B cell (primary cell): ENCODE measurements around the gene RTN4RL1. TPM values are rescaled to one million over a fixed set of nuclear protein-coding genes. Genes with fewer than 3 reads are reported as not detected.

Experiments used
- ATAC-seq: fragments of 200-7000 bp; cut with Tn5 transposase; one replicate; pipeline ENCODE4 v1.10.0; 2021; ENCODE audit warnings: low read depth, mild to moderate bottlenecking, moderate number of reproducible peaks, moderate library complexity
- CTCF ChIA-PET: fragments of 350-600 bp; sonication (Branson Sonifier 250); formaldehyde crosslinking; loops from one replicate; lab custom pipeline; 2021; ENCODE audit warnings: antibody characterized with exemption, inconsistent platforms; lab: Charles Lee
- POLR2A ChIA-PET: fragments of 350-600 bp; sonication (Branson Sonifier 250); formaldehyde crosslinking; loops from one replicate; lab custom pipeline; 2021; ENCODE audit warnings: antibody characterized with exemption; lab: Charles Lee
- DNase-seq: peaks from one replicate; pipeline ENCODE4 v3.0.0; 2013
- H2AFZ ChIP-seq: 2 replicates; pipeline ENCODE4 v1.6.1; 2012; ENCODE audit warnings: mild to moderate bottlenecking, low read depth, low read length; ENCODE audit not compliant: insufficient read depth, poor library complexity, severe bottlenecking
- H3K27ac ChIP-seq, 2 donors: 1 replicate in 1 of 2; 2 replicates in 1 of 2; pipeline ENCODE4 v1.5.1; 2012 to 2013; ENCODE audit warnings: low read length in 2 of 2, mild to moderate bottlenecking in 2 of 2, moderate library complexity in 1 of 2
- H3K27me3 ChIP-seq, 4 experiments: fragments of 200-600 bp in 1 of 4; sonication (generic) in 1 of 4; replicated peaks in 1 of 4; 1 replicate in 2 of 4; 2 replicates in 2 of 4; pipeline versions ENCODE4 v1.6.1 to v1.7.0; 2013 to 2016; ENCODE audit warnings: low read length in 3 of 4, mild to moderate bottlenecking in 2 of 4, mixed read lengths in 1 of 4, moderate library complexity in 1 of 4; ENCODE audit not compliant: insufficient read depth in 4 of 4, control insufficient read depth in 3 of 4; ENCODE audit errors: control extremely low read depth in 1 of 4
- H3K36me3 ChIP-seq, 2 experiments: replicated peaks in 1 of 2; 1 replicate in 1 of 2; 2 replicates in 1 of 2; pipeline versions ENCODE4 v1.6.1 to v1.7.1; 2013; ENCODE audit warnings: low read length in 1 of 2; ENCODE audit not compliant: insufficient read depth in 2 of 2, control insufficient read depth in 1 of 2; ENCODE audit errors: control extremely low read depth in 1 of 2, extremely low read depth in 1 of 2
- H3K4me1 ChIP-seq, 2 donors: fragments of 200-600 bp in 1 of 2; sonication (generic) in 1 of 2; 1 replicate in 1 of 2; 2 replicates in 1 of 2; pipeline versions ENCODE4 v1.5.1 to v1.6.1; 2013 to 2017; ENCODE audit warnings: low read length in 2 of 2; ENCODE audit not compliant: control insufficient read depth in 2 of 2, insufficient read depth in 2 of 2
- H3K4me2 ChIP-seq: replicated peaks from 2 replicates; pipeline ENCODE3; 2012; ENCODE audit warnings: mild to moderate bottlenecking, low read depth, low read length; ENCODE audit not compliant: poor library complexity, severe bottlenecking
- H3K4me3 ChIP-seq, 5 experiments: fragments of 200-600 bp in 1 of 5; sonication (generic) in 1 of 5; 1 replicate in 3 of 5; 2 replicates in 2 of 5; pipeline versions ENCODE4 v1.5.1 to v1.7.0; 2011 to 2016; ENCODE audit warnings: low read length in 4 of 5, mild to moderate bottlenecking in 4 of 5, low read depth in 2 of 5, control low read depth in 1 of 5, moderate library complexity in 1 of 5; ENCODE audit not compliant: insufficient read depth in 1 of 5; ENCODE audit errors: control extremely low read depth in 1 of 5, extremely low read depth in 1 of 5
- H3K79me2 ChIP-seq: fragments of 200-600 bp; sonication (generic); one replicate; pipeline ENCODE4 v1.6.0; 2016; ENCODE audit warnings: low read length; ENCODE audit not compliant: control insufficient read depth, insufficient read depth
- H3K9ac ChIP-seq: fragments of 200-600 bp; sonication (generic); 2 replicates; pipeline ENCODE4 v1.6.1; 2017; ENCODE audit warnings: mild to moderate bottlenecking, low read length, moderate library complexity
- H3K9me3 ChIP-seq, 3 donors: one replicate each; pipeline versions ENCODE4 v1.6.1 to v1.7.1; 2013; ENCODE audit warnings: low read length in 2 of 3; ENCODE audit not compliant: control insufficient read depth in 2 of 3, insufficient read depth in 1 of 3; ENCODE audit errors: control extremely low read depth in 1 of 3
- H4K20me1 ChIP-seq: 2 replicates; pipeline ENCODE4 v1.6.0; 2012; ENCODE audit warnings: mild to moderate bottlenecking, low read length; ENCODE audit not compliant: insufficient read depth, control insufficient read depth, poor library complexity, severe bottlenecking
- H3K27ac Mint-ChIP-seq: one replicate; pipeline ENCODE4 v1.8.0; 2021; ENCODE audit warnings: mixed read lengths
- H3K27me3 Mint-ChIP-seq: one replicate; pipeline ENCODE4 v1.8.0; 2021; ENCODE audit warnings: mixed read lengths
- H3K4me1 Mint-ChIP-seq: one replicate; pipeline ENCODE4 v1.8.0; 2021; ENCODE audit warnings: mixed read lengths
- H3K4me3 Mint-ChIP-seq: one replicate; pipeline ENCODE4 v1.8.0; 2021; ENCODE audit warnings: mixed read lengths
- H3K9me3 Mint-ChIP-seq: one replicate; pipeline ENCODE4 v1.8.0; 2022; ENCODE audit warnings: mixed read lengths; ENCODE audit not compliant: insufficient read depth
- CTCF ChIP-seq: fragments of 200-600 bp; IDR thresholded peaks from one replicate; pipeline ENCODE4 v1.8.0; 2022; ENCODE audit warnings: antibody characterized with exemption, mild to moderate bottlenecking
- EZH2 ChIP-seq: IDR thresholded peaks from 2 replicates; pipeline ENCODE4 v1.6.1; 2012; ENCODE audit warnings: borderline replicate concordance, low read depth, mild to moderate bottlenecking, moderate library complexity, low read length; ENCODE audit not compliant: insufficient read depth, poor library complexity, severe bottlenecking
- WGBS: methylation state at CpG from one replicate; pipeline ENCODE4 v1.1.5; 2013; ENCODE audit warnings: missing lambda C conversion rate; ENCODE audit not compliant: insufficient coverage; 5-methylcytosine and 5-hydroxymethylcytosine counted together
- intact Hi-C: fragments of 100-400 bp; cut with micrococcal nuclease; formaldehyde crosslinking; loops from one replicate; pipeline ENCODE4 v1.10.0; 2022
- polyA plus RNA-seq: library from polyadenylated mRNA; depleted of rRNA; stranded (reverse); fragments of >200 nt; gene quantifications from 2 replicates; pipeline ENCODE4 v1.2.3, GENCODE V29; 2012
- total RNA-seq, 2 donors: library from RNA; stranded (reverse); fragments of 120-200 nt in 1 of 2; gene quantifications; 1 replicate in 1 of 2; 2 replicates in 1 of 2; pipeline versions ENCODE4 v1.2.3 to v1.2.4, GENCODE V29; 2013 to 2022

RTN4RL1 gene
- total and polyA plus RNA-seq, 2 donors (not counting 1 experiment from before 2014, with no cell fraction given) = 0.03 to 0.07 TPM

DNA sequence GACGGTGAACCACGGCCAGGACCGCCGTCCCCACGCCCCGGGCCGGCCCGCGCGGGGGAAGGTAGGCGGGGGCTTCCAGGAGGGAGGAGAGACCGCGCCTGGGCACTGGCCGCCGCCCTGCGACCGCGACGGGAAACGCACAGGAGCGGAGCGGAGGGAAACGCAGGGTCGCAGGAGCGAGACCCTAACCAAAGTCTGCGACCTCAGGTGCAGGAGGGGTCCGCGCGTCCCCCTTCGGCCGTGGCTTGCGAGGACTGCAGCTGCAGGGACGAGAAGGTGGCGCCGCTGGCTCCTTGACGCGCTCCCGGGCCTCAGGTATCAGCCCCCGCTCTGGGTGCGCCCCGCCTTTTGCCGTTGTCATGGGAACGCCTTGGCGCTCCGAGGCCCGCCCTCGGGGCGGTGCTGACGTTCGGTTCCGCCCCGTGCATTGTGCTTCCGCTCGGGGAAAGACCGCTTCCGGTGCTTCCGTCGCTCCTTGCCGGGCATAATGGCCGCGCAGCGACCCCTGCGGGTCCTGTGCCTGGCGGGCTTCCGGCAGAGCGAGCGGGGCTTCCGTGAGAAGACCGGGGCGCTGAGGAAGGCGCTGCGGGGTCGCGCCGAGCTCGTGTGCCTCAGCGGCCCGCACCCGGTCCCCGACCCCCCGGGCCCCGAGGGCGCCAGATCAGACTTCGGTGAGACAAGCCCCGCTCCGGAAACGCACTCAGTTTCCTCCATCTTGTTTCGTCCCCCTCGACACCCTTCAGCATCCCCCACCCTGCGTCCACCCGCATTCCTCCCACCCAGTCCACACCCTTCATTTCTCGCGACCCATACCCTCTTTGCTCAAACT, 16.6 kb upstream of the RTN4RL1 start, which contains the start of gene OVCA2:
Gene OVCA2, plus strand, starts transcription at position 462 of the 829 bp plus-strand sequence. Its CDS starts 26 bp downstream, at position 488.
- ATAC-seq = peak; percentile 92
- Histone ChIP-seq H4K20me1 (peaks cover 9% of the 10 kb centered on the region), H3K4me3 (peak within 1 kb of the TSS; percentile 69 to 84 (median 81)), H2AFZ (peak within 1 kb of the TSS; percentile 86), H3K9me3 (peaks cover 0 to 4% (median 0%) of the 10 kb centered on the region in 3 donors), H3K4me2 (peak within 1 kb of the TSS; percentile 86), H3K4me1 (peaks cover 12 to 15% of the 10 kb centered on the region in 2 donors), H3K27ac (peak within 1 kb of the TSS; percentile 78 to 94), H3K9ac (peak within 1 kb of the TSS; percentile 85), H3K36me3 (peaks cover 0 to 31% of the 10 kb centered on the region in 2 experiments), H3K79me2 (peaks cover 20% of the 10 kb centered on the region), H3K27me3 (no peaks in the 10 kb centered on the region)
- DNase-seq = peak; percentile 98
- Mint-ChIP-seq H3K4me3 (peak within 1 kb of the TSS; percentile 91), H3K9me3 (no peaks in the 10 kb centered on the region), H3K27ac (peak within 1 kb of the TSS; percentile 92), H3K4me1 (peaks cover 25% of the 10 kb centered on the region), H3K27me3 (no peaks in the 10 kb centered on the region)
- intact Hi-C loops = loop anchor here (1.0 to 5.0 kb wide), 6 partner anchors 9 to 351 kb away; partner anchors contain the start of genes DPH1 and RTN4RL1
- POLR2A ChIA-PET = interaction anchor here (1.5 kb wide), 1 partner anchor 12 kb away, joined by 9 read pairs; the partner anchor contains the start of gene DPH1
- under 1% methylated on average over 92 of the region's 93 CpGs for WGBS
- CTCF ChIA-PET = interaction anchor here (1.2 to 3.0 kb wide), 3 partner anchors 11 to 203 kb away, joined by 3 to 12 read pairs (median 4); partner anchors contain the start of gene DPH1
- TF ChIP-seq CTCF (peak; percentile 59), EZH2 (no peak)
